GM08714 (cell line): ENCODE measurements around the gene CLEC3B.
"Not testable (repeated sequence)": the region's sequence is repeated elsewhere in the genome, so short reads cannot be mapped to it uniquely, and the experiment has no call there.

Experiments
- H3K4me3 ChIP-seq: fragments of 200-500 bp; sonication (Bioruptor generic); 2 replicates; pipeline ENCODE4 v1.5.1; 2014; ENCODE audit warnings: mild to moderate bottlenecking, low read length, inconsistent platforms
- ZNF274 ChIP-seq: IDR thresholded peaks from 2 replicates; pipeline ENCODE4 v1.6.1; 2012; ENCODE audit warnings: mild to moderate bottlenecking, low read depth, low read length

CLEC3B gene, protein sequence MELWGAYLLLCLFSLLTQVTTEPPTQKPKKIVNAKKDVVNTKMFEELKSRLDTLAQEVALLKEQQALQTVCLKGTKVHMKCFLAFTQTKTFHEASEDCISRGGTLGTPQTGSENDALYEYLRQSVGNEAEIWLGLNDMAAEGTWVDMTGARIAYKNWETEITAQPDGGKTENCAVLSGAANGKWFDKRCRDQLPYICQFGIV

DNA sequence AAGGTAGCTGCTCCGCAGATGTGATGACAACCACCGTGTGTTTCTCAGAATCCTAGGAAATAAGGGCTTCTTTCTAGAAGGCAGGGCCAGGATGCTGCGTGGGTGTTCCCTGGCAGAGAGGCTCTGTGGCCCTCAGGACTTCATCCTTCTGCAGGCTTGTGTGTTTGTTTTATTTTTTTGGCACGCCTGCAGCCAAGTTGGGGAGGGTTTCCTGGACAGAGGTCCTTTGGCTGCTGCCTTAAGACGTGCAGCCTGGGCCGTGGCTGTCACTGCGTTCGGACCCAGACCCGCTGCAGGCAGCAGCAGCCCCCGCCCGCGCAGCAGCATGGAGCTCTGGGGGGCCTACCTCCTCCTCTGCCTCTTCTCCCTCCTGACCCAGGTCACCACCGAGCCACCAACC is at the start of gene CLEC3B:
Gene CLEC3B, plus strand, starts transcription at position 266 of the 400 bp plus-strand sequence. Its CDS starts 60 bp downstream, at position 326.
- TF ChIP-seq ZNF274: no peak
- H3K4me3 ChIP-seq: no peak within 1 kb of the TSS

DNA sequence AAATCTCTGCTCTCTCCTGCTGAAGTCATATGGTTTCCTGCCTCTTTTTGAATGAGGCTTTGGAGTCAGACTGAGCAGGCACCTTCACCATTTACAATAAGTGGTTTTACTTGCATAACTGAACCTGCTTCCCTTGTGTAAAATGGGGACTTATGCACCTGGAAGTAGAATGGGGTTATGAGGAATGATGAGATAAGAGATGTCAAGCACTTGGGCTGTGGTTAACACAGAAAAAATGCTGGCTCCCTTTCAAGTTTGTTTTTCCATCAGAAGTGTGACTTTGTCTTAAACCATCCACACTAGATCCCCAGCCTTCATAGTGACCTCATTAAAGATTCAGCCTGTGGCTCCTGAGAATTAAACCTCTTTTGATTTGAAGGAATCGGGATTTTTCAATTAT is 44.9 kb upstream of the CLEC3B start:
- TF ChIP-seq ZNF274: no peak
- no peak overlapping the region for H3K4me3 ChIP-seq

DNA sequence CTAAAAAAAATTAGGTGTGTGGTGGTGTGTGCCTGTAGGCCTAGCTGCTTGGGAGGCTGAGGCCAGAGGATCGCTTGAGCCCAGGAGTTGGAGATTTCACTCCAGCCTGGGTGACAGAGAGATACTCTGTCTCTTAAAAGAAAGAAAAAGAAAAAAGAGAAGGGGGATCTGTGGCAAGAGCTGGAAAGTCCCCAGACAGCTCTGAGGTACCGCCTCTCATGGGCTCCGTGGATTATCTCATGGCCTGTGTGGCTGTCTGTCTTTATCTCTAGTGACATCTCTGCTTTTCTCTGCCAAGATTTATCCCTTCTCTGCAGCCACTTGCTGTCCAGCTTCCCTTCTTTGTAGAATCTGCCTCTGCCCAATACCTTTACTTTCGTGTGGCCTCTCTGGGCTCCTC is 44.4 kb upstream of the CLEC3B start:
- no peak for TF ChIP-seq ZNF274
- no peak overlapping the region for H3K4me3 ChIP-seq

DNA sequence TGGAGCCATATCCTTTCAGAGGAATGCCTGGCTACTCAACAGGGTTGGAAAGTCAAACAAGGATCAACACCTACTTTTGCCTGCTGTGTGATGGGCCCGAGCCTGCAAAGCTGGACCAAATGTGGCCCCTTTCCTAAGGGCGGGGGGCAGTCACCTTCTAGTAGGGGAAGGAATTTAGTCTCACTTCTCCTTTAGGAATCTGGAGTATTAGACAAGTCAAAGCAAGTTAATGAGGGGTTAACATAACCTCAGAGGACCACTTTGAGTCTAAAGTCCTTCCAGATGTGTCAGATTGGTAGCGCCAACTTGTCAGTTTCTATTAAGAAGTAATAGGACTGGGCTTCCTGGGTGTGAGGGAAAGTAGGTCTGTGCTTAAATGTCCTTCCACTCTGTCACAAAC is 43.3 kb upstream of the CLEC3B start:
- no peak for TF ChIP-seq ZNF274
- no peak overlapping the region for H3K4me3 ChIP-seq

DNA sequence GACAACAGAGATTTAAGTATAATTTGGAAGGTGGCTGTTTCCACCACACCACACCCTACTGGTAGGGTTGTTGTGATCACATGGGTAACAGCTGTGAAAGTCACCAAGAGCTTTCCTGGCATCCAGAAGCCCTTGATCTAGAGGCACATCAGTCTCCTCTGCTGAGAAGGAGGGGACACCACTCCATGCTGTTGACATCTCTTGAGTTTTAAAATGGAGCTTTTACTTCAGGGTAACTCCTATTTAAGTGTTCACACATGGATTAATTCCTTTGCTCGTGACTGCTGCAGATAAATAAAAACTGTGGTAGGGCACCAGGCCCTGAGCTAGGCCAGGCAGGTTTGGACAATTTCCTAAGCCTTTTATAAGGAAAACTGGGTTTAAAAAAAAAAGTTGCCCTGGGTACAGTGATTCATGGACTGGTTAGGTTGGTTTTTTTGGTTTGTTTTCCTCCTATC is 42.6 kb upstream of the CLEC3B start:
- no peak for TF ChIP-seq ZNF274
- no peak overlapping the region for H3K4me3 ChIP-seq

DNA sequence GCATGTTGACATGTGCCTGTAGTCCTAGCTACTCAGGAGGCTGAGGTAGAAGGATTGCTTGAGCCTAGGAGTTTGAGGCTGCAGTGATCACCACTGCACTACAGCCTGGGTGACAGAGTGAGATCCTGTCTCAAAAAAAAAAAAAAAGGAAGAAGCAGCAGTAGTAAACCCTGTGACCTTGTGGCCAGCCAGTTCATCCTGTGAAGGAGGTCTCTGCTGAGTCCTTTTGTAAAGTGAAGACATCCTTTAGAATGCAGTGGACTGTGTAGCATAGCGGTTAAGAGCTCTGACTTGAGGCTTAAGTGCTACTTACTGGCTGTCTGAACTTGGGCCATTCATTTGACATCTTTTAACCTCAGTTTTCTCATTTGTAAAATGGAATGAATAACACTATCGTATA is 41.8 kb upstream of the CLEC3B start:
- TF ChIP-seq ZNF274: no peak
- no peak overlapping the region for H3K4me3 ChIP-seq

DNA sequence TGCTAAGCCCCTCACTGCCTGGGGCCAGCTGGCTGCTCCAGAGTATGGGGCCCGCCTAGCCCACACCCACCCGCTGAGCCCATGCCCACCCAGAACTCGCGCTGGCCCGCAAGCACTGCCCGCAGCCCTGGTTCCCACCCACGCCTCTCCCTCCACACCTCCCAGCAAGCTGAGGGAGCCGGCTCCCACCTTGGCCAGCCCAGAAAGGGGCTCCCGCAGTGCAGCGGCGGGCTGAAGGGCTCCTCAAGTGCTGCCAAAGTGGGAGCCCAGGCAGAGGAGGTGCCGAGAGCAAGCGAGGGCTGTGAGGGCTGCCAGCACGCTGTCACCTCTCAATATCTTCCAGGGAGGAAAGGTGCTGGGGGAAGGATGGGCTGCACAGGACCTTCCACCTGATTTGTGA is 39.8 kb upstream of the CLEC3B start:
- not testable (repeated sequence) for H3K4me3 ChIP-seq

DNA sequence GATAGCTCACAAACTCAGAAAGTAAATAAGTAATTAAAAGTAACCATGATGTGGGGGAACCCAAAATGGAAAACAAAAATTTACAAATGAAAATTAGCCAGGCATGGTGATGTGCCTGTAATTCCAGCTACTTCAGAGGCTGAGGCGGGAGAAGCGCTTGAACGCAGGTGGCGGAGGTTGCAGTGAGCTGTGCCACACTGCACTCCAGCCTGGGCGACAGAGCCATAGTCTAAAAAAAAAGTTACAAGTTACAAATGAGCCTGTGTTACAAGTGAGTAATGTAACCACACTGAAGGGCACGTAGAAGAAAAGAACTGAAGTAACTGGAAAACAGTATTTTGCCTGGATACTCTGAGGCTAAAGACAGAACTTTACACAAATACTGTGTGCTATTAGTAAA is 38.8 kb upstream of the CLEC3B start:
- TF ChIP-seq ZNF274: no peak
- no peak overlapping the region for H3K4me3 ChIP-seq

DNA sequence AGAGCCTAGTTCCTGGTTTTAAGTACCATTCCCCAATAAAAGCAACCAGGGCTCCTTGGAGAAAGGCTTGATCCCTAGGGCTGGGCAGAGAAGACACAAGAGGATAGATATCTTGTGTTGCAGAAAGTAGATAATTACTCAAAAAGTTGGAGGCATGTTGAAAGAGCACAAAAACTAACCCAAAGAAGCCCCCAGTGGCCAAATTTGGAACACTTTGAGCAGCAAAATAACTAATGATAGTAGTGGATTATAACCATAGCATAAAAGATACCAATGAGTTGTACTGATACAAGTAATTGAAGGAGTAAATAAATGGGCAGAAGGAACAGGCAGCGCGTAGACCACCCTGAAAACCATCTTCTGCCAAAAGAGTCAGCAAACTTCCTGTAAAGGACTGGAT is 38.0 kb upstream of the CLEC3B start:
- no peak for TF ChIP-seq ZNF274
- no peak overlapping the region for H3K4me3 ChIP-seq

DNA sequence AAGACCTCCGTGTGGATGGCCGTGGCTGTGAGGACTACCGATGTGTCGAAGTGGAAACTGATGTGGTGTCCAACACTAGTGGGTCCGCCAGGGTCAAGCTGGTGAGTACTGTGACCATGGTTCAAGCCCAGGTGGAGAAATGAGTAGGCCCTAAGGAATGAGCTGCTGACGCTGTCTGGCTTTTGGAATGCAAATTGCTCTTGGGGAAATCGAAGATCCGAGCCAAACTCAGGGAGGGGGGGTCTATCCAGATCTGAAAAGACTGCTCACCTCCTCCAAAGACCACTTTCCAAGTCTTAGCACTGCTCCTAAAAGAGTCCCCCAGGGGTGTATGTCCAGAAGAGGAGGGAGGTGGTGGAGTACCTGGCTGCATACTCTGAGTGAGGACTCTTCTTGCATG is 37.0 kb upstream of the CLEC3B start:
- no peak overlapping the region for H3K4me3 ChIP-seq
- TF ChIP-seq ZNF274: no peak

DNA sequence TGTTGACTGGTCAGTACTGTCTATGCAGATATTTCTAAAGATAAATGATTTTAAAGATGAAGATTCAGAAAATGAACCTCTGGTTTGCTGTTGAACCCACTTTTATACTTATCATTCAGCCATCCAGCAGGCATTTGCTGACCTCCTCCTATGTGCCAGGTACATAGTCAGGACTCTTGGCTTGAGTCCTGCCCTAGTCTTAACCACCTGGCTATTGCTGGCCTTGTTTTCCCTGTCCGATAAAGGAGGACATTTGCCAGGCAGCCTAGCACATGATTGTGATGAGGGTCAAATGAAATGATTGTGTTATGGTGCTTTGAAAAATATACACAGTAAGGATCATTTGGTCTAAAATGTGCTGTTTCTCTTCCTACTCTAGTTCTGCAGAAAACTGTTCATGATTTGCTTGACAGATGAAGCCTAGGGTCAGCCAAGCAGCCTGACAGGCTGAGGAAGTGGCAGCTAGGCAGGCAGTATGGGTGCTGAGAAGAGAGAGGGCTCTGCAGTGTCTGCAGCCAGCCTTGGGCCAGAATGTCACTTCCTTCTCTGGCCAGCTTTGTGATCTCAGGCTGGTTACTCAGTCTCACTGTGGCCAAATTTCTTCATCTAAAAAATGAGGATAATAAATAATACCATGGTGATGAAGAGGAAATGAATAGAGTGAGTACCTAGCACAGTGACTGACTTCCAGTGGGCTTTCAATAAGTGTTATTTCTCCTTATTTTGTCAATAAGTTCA is 36.3 kb upstream of the CLEC3B start:
- TF ChIP-seq ZNF274: no peak

DNA sequence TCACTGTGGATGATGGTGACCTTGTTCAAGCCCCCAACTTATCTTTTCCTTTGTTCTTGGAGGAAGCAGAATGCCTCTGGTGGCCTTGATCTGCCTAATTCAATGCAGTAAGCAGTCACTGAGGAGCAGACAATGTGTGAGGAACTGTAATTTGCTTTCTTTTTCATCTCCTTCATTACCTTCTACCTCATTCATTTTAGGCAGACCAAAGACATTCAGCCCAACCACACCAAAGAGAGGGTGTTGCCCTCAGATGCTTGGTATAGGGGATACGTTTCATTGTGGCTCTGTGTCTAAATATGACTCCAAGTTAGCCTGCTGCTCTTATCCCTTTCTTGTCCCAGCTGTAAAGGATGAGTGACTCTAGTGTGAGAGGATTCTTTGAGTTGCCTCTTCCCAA is 34.8 kb upstream of the CLEC3B start:
- TF ChIP-seq ZNF274: no peak
- no peak overlapping the region for H3K4me3 ChIP-seq

More for the DNA sequence above, 36.3 kb upstream of the CLEC3B start:
- no peak overlapping the region for H3K4me3 ChIP-seq

DNA sequence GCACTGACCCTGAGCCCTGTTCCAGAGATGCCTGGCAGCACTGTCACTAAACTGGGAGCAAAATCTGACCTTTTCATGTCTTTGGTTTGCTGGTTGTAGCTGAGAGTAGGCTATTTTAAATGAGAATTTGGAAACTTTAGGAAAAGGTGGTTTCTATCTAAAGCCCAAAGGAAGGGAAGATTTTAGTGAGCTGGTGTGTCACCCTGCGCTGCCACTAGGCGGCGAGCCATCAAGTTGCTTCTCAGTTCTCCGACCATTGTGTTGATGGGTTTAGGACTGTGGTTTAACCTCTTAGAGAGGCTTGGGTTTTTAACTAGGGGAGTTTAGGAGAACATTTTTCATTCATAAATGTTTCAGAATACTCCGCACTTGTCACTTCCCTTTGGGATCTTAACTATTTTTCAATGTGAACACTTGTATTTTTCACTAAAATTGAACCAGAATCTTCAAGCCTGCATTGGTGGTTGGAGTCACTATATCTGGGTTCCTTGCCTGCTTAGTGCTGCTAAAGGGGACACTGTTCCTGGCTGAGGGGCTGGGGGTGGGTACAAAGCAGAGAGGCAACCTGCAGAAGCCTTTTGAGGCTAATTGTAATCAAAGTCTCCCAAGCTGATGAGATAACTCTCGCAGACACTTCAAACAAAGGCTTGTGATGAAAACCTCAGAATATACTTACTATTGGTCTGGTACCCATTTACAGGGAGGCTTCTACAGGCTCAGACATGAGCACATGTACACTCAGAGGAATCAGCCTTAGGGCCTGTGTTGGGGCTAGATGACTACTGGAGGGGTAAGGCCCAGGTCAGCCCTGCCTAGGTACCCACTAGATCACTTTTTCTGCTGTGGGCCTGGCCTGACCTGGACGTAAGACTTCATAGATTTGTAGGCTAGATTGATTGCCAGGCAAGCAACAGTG is 33.3 kb upstream of the CLEC3B start:
- no peak for TF ChIP-seq ZNF274
- no peak overlapping the region for H3K4me3 ChIP-seq

DNA sequence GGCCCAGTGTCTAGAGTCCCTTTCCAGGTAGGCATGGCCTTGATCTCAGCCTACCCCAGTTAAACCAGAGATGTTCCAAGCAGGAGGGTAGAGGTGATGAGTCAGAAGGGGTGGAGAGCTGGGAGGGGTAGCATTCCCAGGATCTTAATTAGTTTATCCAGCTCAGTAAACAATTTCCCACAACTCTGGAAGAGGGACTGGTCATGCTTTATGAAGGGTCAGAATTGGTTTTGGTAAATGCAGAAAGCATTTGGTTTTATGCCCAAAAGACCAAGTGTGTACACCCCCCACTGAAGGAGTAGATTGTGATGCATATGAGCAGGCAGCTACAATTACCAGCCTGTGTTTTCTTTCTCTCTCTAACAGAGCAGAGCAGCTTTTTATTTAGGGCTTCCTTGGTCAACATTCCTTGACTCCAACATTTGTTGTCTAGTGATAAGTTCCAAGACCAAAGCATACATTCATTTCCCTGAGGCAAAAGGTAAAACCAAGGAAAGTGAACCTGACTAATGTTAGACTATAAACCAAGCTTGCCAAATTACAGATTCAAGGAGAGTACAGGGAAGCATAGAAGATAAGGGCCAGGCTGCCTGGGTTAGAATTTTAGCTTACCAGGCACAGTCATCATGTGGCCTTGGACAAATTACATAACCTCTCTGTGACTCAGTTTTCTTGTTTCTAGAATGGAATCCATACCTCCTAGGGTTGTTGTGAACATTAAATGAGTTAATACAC is 32.5 kb upstream of the CLEC3B start:
- no peak for TF ChIP-seq ZNF274

More for the DNA sequence above, 32.5 kb upstream of the CLEC3B start:
- H3K4me3 ChIP-seq: no peak overlapping the region
